Neural cell (in vitro differentiated cells): ENCODE data around the gene CDC42BPB. TPM values are rescaled to one million over a fixed set of nuclear protein-coding genes. Genes with fewer than 3 reads are reported as not detected.

ENCODE experiments used
- H2AFZ ChIP-seq: fragments of 200-600, 300-800 bp; sonication (generic), shearing (Covaris generic); 2 replicates; pipeline ENCODE4 v1.6.0; 2014; ENCODE audit warnings: low read depth, mild to moderate bottlenecking, antibody characterized with exemption, low read length, moderate library complexity
- H3F3A ChIP-seq: fragments of 200-600 bp; shearing (Covaris generic); 2 replicates; pipeline ENCODE4 v1.6.1; 2016; ENCODE audit warnings: mild to moderate bottlenecking, moderate library complexity, mixed read lengths, antibody characterized with exemption, low read length; ENCODE audit not compliant: insufficient read depth, poor library complexity, severe bottlenecking
- H3K27ac ChIP-seq: fragments of 200-600, 300-800 bp; sonication (generic), shearing (Covaris generic); 2 replicates; pipeline ENCODE4 v1.5.1; 2014; ENCODE audit warnings: mild to moderate bottlenecking, low read length, moderate library complexity
- H3K27me3 ChIP-seq: fragments of 300-800, 200-600 bp; sonication (generic), shearing (Covaris generic); 2 replicates; pipeline ENCODE4 v1.6.0; 2014; ENCODE audit warnings: mild to moderate bottlenecking, low read depth, low read length, moderate library complexity; ENCODE audit not compliant: insufficient read depth
- H3K36me3 ChIP-seq: fragments of 300-800, 200-600 bp; sonication (generic), shearing (Covaris generic); 2 replicates; pipeline ENCODE4 v1.5.1; 2014; ENCODE audit warnings: mild to moderate bottlenecking, antibody characterized with exemption, low read length, moderate library complexity; ENCODE audit not compliant: insufficient read depth
- H3K4me2 ChIP-seq: fragments of 300-800, 200-600 bp; sonication (generic), shearing (Covaris generic); 2 replicates; pipeline ENCODE4 v1.6.0; 2014; ENCODE audit warnings: mild to moderate bottlenecking, low read length
- H3K4me3 ChIP-seq: fragments of 300-800, 200-600 bp; sonication (generic), shearing (Covaris generic); 2 replicates; pipeline ENCODE4 v1.5.1; 2014; ENCODE audit warnings: mild to moderate bottlenecking, low read length, moderate library complexity
- H3K79me2 ChIP-seq: fragments of 200-600 bp; shearing (Covaris generic); replicated peaks from 2 replicates; pipeline ENCODE4 v1.6.0; 2014; ENCODE audit warnings: mild to moderate bottlenecking, low read length, moderate library complexity; ENCODE audit not compliant: insufficient read depth
- H3K9ac ChIP-seq: fragments of 300-800, 200-600 bp; sonication (generic), shearing (Covaris generic); 2 replicates; pipeline ENCODE4 v1.6.1; 2016; ENCODE audit warnings: mild to moderate bottlenecking, low read length, mixed read lengths
- H3K9me2 ChIP-seq: fragments of 200-600 bp; shearing (Covaris generic); 2 replicates; pipeline ENCODE4 v1.6.1; 2016; ENCODE audit warnings: mild to moderate bottlenecking, low read length, mixed read lengths; ENCODE audit not compliant: insufficient read depth
- H3K9me3 ChIP-seq: fragments of 200-600, 300-800 bp; sonication (generic), shearing (Covaris generic); 2 replicates; pipeline ENCODE4 v1.6.1; 2016; ENCODE audit warnings: mild to moderate bottlenecking, mixed run types, low read length, moderate library complexity, mixed read lengths
- H4K20me1 ChIP-seq: fragments of 200-600 bp; shearing (Covaris generic); 2 replicates; pipeline ENCODE4 v1.6.1; 2016; ENCODE audit warnings: mild to moderate bottlenecking, mixed run types; ENCODE audit not compliant: insufficient read depth
- EP300 ChIP-seq: fragments of 450-650 bp; conservative IDR thresholded peaks from 2 replicates; pipeline ENCODE4 v1.6.1; 2014; ENCODE audit warnings: antibody characterized with exemption, mild to moderate bottlenecking, moderate library complexity; ENCODE audit not compliant: poor library complexity, severe bottlenecking
- EZH2 ChIP-seq: fragments of 200-600, 300-800 bp; shearing (Covaris generic), sonication (generic); IDR thresholded peaks from 2 replicates; pipeline ENCODE4 v1.6.1; 2014; ENCODE audit warnings: antibody characterized with exemption, low read length, borderline replicate concordance, mild to moderate bottlenecking; ENCODE audit not compliant: insufficient read depth, poor library complexity, severe bottlenecking
- MXI1 ChIP-seq: fragments of 450-650 bp; conservative IDR thresholded peaks from 2 replicates; pipeline ENCODE4 v1.6.1; 2014; ENCODE audit warnings: antibody characterized with exemption, mild to moderate bottlenecking; ENCODE audit not compliant: poor library complexity, severe bottlenecking
- POLR2AphosphoS5 ChIP-seq: IDR thresholded peaks from 2 replicates; pipeline ENCODE4 v1.6.1; 2012
- RAD21 ChIP-seq: fragments of 450-650 bp; conservative IDR thresholded peaks from 2 replicates; pipeline ENCODE4 v1.6.1; 2014; ENCODE audit warnings: antibody characterized with exemption, mild to moderate bottlenecking, moderate library complexity
- REST ChIP-seq: IDR thresholded peaks from 2 replicates; pipeline ENCODE4 v1.6.1; 2012; ENCODE audit warnings: borderline replicate concordance
- SMC3 ChIP-seq: fragments of 450-650 bp; conservative IDR thresholded peaks from 2 replicates; pipeline ENCODE4 v1.6.1; 2014; ENCODE audit warnings: antibody characterized with exemption, mild to moderate bottlenecking, moderate library complexity; ENCODE audit not compliant: poor library complexity
- TAF1 ChIP-seq: IDR thresholded peaks from 2 replicates; pipeline ENCODE4 v1.6.1; 2012; ENCODE audit warnings: low read depth
- polyA plus RNA-seq: library from polyadenylated mRNA; depleted of rRNA; stranded (reverse); fragments of >200 nt; gene quantifications from 2 replicates; pipeline ENCODE4 v1.2.3, GENCODE V29; 2014
- TF ChIP-seq, protein P1 (sequence below): fragments of 450-650 bp; IDR thresholded peaks from 2 replicates; pipeline ENCODE4 v1.5.1; 2014; ENCODE audit warnings: antibody characterized with exemption, mild to moderate bottlenecking, moderate library complexity; ENCODE audit not compliant: poor library complexity, severe bottlenecking

Gene CDC42BPB
- polyA plus RNA-seq, 1 donor from 2014 or later = 43.8 TPM

DNA sequence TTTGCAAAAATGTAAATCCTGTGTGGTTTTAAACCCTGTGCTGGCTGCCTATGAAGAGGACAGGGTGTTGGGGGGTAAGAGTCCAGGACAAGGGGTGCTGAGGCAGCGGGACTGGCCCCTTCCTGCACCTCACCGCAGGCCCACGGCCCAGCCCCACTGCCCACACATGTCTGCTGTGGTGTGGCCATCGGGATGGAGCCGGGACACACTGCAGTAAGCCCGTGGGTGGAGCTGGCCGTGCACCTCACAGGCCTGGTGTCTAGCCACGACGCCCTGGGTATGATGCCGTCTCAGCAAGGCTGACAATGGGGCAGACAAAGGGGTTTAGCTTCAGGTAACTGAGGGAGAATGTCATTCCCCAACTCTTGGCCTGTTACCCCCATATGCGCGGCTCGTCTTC lies 115.3 kb downstream of the CDC42BPB start:
- H3K79me2 ChIP-seq = no peaks in the 10 kb centered on the region
- H2AFZ ChIP-seq = no peak overlapping the region
- TF ChIP-seq, protein P1, sequence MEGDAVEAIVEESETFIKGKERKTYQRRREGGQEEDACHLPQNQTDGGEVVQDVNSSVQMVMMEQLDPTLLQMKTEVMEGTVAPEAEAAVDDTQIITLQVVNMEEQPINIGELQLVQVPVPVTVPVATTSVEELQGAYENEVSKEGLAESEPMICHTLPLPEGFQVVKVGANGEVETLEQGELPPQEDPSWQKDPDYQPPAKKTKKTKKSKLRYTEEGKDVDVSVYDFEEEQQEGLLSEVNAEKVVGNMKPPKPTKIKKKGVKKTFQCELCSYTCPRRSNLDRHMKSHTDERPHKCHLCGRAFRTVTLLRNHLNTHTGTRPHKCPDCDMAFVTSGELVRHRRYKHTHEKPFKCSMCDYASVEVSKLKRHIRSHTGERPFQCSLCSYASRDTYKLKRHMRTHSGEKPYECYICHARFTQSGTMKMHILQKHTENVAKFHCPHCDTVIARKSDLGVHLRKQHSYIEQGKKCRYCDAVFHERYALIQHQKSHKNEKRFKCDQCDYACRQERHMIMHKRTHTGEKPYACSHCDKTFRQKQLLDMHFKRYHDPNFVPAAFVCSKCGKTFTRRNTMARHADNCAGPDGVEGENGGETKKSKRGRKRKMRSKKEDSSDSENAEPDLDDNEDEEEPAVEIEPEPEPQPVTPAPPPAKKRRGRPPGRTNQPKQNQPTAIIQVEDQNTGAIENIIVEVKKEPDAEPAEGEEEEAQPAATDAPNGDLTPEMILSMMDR = no peak
- TF ChIP-seq REST (no peak), RAD21 (no peak)
- no peaks in the 10 kb centered on the region for H3K9me2 ChIP-seq
- H3K9ac ChIP-seq = no peak overlapping the region
- H3K4me2 ChIP-seq = no peak overlapping the region
- H4K20me1 ChIP-seq = no peaks in the 10 kb centered on the region
- H3K4me3 ChIP-seq = no peak overlapping the region
- no peaks in the 10 kb centered on the region for H3K9me3 ChIP-seq
- no peaks in the 10 kb centered on the region for H3K27me3 ChIP-seq
- H3F3A ChIP-seq = no peaks in the 10 kb centered on the region
- no peak overlapping the region for H3K27ac ChIP-seq
- no peaks in the 10 kb centered on the region for H3K36me3 ChIP-seq

DNA sequence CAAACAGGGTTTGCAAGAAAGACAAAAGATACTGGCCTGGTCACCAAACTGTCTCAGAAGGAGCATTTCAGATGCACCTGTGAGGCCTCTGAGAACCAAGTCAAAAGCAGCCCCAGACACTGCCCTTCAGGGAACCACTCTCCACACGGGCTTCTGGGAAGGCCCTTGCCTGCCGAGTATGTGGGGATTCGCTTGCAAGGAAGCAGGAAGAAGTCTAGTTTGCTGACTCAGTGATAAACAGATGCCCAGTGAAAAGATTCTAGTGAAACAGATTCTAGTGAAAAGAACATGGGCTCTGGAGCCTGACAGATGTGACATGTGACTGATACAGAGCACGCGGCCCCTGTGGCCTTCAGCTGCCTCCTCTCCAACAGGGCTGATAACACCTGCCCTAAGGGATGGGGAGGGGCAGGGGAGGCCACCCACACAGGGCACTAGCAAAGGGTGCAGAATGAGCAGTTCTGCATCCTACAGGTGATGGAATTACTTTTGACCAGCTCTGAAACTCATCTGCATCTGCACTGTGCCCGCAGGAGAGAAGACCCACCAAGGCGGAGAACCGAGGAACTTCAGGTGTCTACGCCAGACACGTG lies 115.8 kb downstream of the CDC42BPB start:
- Histone ChIP-seq H3K79me2 (no peaks in the 10 kb centered on the region), H3F3A (no peaks in the 10 kb centered on the region), H3K4me3 (no peak overlapping the region), H4K20me1 (no peaks in the 10 kb centered on the region), H3K9me2 (no peaks in the 10 kb centered on the region), H3K27ac (no peak overlapping the region), H3K9ac (no peak overlapping the region), H3K9me3 (no peaks in the 10 kb centered on the region), H3K4me2 (no peak overlapping the region), H2AFZ (no peak overlapping the region), H3K27me3 (no peaks in the 10 kb centered on the region), H3K36me3 (no peaks in the 10 kb centered on the region)
- TF ChIP-seq EZH2 (no peak), POLR2AphosphoS5 (no peak), SMC3 (no peak), TAF1 (no peak), MXI1 (no peak), EP300 (no peak), REST (no peak), RAD21 (no peak)
- TF ChIP-seq, protein P1 = no peak
